Measurements from ENCODE around the gene TNFAIP8L1. TPM values are rescaled to one million over a fixed set of nuclear protein-coding genes. Genes with fewer than 3 reads are reported as not detected.

Gene TNFAIP8L1
- polyA plus RNA-seq, 1 experiment: 4.8 TPM

DNA sequence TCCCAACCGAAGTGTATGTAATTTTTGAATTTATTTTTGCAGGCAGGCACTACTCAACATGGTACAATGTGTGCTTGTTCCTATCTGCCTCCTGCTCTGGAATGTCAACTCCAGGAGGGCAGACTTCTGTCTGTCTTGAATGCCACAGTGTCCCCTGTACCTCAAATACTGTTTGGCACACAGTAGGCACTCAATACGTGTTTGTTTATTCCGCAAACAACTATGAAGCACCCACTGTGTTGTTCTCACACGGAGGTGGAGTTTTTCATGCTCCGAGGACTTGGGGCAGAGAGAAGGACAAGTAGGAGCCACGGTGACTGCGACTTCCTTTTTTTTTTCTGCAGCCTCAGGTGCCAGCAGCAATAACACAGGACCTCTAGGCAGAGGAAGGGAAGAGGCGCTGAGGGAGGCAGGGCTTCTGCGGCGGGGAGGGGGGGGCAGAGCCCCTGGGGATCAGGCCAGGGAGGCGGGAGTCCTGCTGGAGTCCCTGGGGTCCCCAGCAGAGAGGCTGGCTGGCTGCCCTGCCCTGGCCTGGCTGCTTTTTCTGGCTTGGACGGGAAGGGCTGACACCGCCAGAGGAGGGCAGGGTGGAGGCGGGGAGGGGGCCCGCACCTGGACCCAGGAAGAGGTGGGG, 29.3 kb upstream of the TNFAIP8L1 start:
- H3K27me3 ChIP-seq (ENCODE audit: control insufficient read depth, insufficient read depth, low read length): peaks cover 10% of the 10 kb centered on the region
- no peak for DNase-seq (ENCODE audit: low read depth)
- CTCF ChIA-PET: interaction anchor here (1.3 kb wide), 1 partner anchor 34 kb away, joined by 3 read pairs; no protein-coding TSS in a partner anchor
- TF ChIP-seq, protein P1, sequence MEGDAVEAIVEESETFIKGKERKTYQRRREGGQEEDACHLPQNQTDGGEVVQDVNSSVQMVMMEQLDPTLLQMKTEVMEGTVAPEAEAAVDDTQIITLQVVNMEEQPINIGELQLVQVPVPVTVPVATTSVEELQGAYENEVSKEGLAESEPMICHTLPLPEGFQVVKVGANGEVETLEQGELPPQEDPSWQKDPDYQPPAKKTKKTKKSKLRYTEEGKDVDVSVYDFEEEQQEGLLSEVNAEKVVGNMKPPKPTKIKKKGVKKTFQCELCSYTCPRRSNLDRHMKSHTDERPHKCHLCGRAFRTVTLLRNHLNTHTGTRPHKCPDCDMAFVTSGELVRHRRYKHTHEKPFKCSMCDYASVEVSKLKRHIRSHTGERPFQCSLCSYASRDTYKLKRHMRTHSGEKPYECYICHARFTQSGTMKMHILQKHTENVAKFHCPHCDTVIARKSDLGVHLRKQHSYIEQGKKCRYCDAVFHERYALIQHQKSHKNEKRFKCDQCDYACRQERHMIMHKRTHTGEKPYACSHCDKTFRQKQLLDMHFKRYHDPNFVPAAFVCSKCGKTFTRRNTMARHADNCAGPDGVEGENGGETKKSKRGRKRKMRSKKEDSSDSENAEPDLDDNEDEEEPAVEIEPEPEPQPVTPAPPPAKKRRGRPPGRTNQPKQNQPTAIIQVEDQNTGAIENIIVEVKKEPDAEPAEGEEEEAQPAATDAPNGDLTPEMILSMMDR (IDR thresholded peaks at IDR 0.05; ENCODE audit: insufficient read depth, low read depth, low read length): no peak
- H3K36me3 ChIP-seq (ENCODE audit: control insufficient read depth, insufficient read depth, low read length): no peaks in the 10 kb centered on the region
- H3K4me3 ChIP-seq (ENCODE audit: low read depth, low read length): no peak overlapping the region
- POLR2A ChIA-PET: no interaction called here

DNA sequence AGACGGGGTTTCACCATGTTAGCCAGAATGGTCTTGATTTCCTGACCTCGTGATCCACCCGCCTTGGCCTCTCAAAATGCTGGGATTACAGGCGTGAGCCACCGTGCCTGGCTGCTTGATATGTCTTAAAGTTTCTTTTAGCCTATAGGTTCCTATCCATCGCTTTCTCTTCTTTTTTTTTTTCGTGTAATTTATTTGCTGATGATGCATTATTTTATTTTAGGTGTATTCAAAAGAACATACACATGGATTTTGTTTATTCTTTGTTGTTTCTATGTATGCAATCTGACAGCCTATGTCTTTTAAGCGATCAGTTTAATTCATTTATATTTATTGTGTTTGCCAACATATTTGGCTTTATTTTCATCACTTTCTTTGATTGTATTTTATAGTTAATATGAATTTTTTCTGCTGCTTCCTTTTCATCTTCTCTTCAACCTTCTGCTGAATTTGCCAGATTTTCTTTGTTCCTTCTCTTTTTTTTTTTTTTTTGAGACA, 26.0 kb upstream of the TNFAIP8L1 start:
- TF ChIP-seq, protein P1 (IDR thresholded peaks at IDR 0.05; ENCODE audit: insufficient read depth, low read depth, low read length): no peak
- DNase-seq (ENCODE audit: low read depth): no peak
- CTCF ChIA-PET: interaction anchor here (0.6 kb wide), 1 partner anchor 24 kb away, joined by 3 read pairs; no protein-coding TSS in a partner anchor
- Histone ChIP-seq H3K27me3 (ENCODE audit: control insufficient read depth, insufficient read depth, low read length) (peaks cover 13% of the 10 kb centered on the region), H3K4me3 (ENCODE audit: low read depth, low read length) (no peak overlapping the region), H3K36me3 (ENCODE audit: control insufficient read depth, insufficient read depth, low read length) (no peaks in the 10 kb centered on the region)
- POLR2A ChIA-PET: no interaction called here

DNA sequence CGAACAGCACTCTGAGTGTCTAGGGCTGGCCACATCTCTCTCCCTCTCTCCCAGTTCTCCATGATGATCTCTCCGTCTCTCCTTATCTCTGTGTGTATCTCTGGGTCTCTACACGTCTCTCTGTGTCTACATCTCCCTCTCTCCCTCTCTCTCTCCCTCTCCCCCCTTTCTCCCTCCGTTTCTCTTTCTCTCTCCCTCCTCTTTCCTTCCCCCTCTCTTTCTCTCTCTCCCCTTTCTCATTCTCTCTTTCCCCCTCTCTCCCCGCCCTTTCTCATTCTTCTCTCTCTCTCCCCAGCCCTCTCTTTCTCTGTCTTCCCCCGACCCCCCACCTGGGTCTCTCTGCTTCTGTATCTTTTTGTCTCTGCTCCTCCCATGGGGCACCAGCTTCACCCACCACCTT, 21.3 kb upstream of the TNFAIP8L1 start:
- no peak for DNase-seq (ENCODE audit: low read depth)
- Histone ChIP-seq H3K27me3 (ENCODE audit: control insufficient read depth, insufficient read depth, low read length) (peaks cover 7% of the 10 kb centered on the region; the same call in 1 of the 2 replicates), H3K36me3 (ENCODE audit: control insufficient read depth, insufficient read depth, low read length) (no peaks in the 10 kb centered on the region), H3K4me3 (ENCODE audit: low read depth, low read length) (no peak overlapping the region)
- CTCF ChIA-PET: interaction anchor here (0.9 to 1.7 kb wide), 2 partner anchors 15 to 29 kb away, joined by 3 to 8 read pairs; no protein-coding TSS in a partner anchor
- TF ChIP-seq, protein P1 (IDR thresholded peaks at IDR 0.05; ENCODE audit: insufficient read depth, low read depth, low read length): no peak
- POLR2A ChIA-PET: no interaction called here

DNA sequence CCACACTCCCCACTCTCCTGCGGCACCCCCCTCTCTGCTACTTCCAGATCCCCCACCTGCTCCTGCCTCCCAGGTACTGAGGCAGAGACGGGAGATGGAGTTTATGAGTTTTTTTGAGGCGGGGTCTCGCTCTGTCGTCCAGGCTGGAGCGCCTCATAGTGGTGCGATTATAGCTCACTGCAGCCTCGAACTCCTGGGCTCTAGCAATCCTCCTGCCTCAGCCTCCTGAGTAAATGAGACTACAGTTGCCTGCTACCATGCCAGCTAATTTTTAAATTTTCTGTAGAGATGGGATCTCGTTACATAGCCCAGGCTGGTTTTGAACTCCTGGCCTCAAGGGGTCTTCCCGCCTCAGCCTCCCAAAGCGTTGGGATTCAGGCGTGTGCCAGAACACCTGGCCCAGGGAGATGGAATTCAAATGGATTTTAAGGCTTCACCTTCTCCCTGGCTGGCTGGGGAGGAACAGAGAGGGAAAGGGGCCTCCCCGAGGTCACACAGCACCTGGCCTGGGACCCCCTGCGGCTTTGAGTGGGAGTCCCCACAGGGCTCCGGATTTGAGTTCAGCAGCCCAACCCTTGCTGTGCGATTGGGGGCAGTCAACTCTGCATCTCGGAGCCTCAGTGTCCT, 19.5 kb upstream of the TNFAIP8L1 start:
- ChIA-PET CTCF (interaction anchor here (1.3 to 1.5 kb wide), 2 partner anchors 13 to 16 kb away, joined by 8 to 10 read pairs; no protein-coding TSS in a partner anchor), POLR2A (no interaction called here)
- no peak overlapping the region for H3K4me3 ChIP-seq (ENCODE audit: low read depth, low read length)
- TF ChIP-seq, protein P1 (IDR thresholded peaks at IDR 0.05; ENCODE audit: insufficient read depth, low read depth, low read length): no peak
- H3K36me3 ChIP-seq (ENCODE audit: control insufficient read depth, insufficient read depth, low read length): no peaks in the 10 kb centered on the region
- H3K27me3 ChIP-seq (ENCODE audit: control insufficient read depth, insufficient read depth, low read length): peaks cover 7% of the 10 kb centered on the region; the same call in 1 of the 2 replicates
- DNase-seq (ENCODE audit: low read depth): no peak

DNA sequence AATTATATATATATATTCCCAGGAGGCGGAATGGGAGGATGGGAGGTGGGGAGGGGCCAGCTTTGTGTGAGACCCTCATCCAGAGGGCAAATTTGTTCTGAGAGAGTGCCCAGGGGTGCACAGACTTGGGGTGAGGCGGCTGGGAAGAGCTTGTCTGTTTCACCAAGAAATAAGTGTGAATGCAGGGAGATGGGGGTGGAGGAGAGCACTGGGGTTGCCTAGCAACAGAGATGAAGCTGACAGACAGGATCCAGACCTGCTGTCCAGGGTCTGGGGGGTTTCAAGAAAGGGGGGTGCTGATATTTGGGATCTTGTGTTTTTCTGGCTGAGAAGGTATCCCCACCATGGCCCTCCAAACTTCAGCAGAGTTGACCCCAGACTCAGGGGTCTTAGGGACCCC, 18.6 kb upstream of the TNFAIP8L1 start:
- no peak for DNase-seq (ENCODE audit: low read depth)
- POLR2A ChIA-PET: no interaction called here
- peaks cover 7% of the 10 kb centered on the region; the same call in 1 of the 2 replicates for H3K27me3 ChIP-seq (ENCODE audit: control insufficient read depth, insufficient read depth, low read length)
- H3K4me3 ChIP-seq (ENCODE audit: low read depth, low read length): no peak overlapping the region
- CTCF ChIA-PET: interaction anchor here (1.3 to 1.5 kb wide), 3 partner anchors 12 to 33 kb away, joined by 4 to 10 read pairs (median 8); no protein-coding TSS in a partner anchor
- TF ChIP-seq, protein P1 (IDR thresholded peaks at IDR 0.05; ENCODE audit: insufficient read depth, low read depth, low read length): no peak
- no peaks in the 10 kb centered on the region for H3K36me3 ChIP-seq (ENCODE audit: control insufficient read depth, insufficient read depth, low read length)
